HG03575 (cell line): ENCODE results near the gene FTMT.
"Not testable (repeated sequence)": the region's sequence is repeated elsewhere in the genome, so short reads cannot be mapped to it uniquely, and the experiment has no call there.

Source experiments
- ATAC-seq: cut with Tn5 transposase; IDR thresholded peaks from one replicate; pipeline ENCODE4 v1.9.1; 2021; ENCODE audit not compliant: unreplicated experiment, insufficient number of reproducible peaks, low FRiP score; ENCODE audit errors: extremely low read depth

FTMT gene

DNA sequence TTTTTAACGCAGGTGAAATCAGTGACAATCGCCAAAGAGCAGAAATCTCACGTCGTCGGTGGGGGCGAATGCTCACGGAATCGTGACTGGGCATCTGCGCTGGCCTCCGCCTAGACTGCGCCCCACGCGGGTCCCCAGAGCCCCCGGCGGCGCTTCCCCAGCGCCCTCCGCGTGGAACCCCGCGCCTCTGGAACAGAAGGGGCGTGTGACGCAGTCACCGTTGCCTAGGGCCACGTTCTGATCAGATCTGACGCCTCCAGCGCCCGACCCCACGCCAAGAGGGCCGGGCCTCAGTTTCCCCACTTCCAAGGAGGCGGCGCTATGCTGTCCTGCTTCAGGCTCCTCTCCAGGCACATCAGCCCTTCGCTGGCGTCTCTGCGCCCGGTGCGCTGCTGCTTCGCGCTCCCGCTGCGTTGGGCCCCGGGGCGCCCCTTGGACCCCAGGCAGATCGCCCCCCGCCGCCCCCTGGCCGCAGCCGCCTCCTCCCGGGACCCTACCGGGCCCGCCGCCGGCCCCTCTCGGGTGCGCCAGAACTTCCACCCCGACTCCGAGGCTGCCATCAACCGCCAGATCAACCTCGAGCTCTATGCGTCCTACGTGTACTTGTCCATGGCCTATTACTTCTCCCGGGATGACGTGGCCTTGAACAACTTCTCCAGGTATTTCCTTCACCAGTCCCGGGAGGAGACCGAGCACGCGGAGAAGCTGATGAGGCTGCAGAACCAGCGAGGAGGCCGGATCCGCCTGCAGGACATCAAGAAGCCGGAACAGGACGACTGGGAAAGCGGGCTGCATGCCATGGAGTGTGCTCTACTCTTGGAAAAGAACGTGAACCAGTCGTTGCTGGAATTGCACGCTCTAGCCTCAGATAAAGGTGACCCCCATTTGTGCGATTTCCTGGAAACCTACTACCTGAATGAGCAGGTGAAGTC lies at the start of gene FTMT:
FTMT (plus strand) TSS at position 240 of the 932 bp plus-strand sequence; CDS start at position 322, 82 bp downstream.
- ATAC-seq, result no peak

DNA sequence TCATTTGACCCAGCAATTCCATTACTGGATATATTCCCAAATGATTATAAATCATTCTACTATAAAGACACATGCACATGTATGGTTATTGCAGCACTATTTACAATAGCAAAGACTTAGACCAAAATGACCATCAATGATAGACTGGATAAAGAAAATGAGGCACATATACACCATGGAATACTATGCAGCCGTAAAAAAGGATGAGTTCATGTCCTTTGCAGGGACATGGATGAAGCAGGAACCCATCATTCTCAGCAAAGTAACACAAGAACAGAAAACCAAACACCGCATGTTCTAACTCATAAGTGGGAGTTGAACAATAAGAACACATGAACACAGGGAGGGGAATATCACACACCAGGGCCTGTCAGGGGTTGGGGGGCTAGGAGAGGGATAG lies 46.4 kb upstream of the FTMT start:
- not testable (repeated sequence) for ATAC-seq

DNA sequence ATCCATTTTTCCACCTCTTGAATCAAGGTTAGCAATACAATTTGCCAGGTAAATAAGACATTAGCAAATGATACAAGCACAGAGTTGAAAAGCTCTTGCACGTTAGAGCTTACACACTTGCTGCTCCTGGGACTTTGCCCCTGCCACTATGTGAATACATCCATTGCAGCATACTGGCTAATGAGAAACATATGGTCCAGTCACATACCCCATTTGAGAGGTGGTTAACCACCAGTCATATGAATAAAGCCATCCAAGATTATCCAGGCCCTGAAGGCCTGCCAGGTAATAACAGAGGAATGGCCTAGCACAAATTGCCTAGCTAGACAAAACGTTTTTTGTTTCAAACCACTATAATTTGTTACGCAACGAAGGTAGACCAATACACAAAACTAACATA lies 45.8 kb upstream of the FTMT start:
- no peak for ATAC-seq

DNA sequence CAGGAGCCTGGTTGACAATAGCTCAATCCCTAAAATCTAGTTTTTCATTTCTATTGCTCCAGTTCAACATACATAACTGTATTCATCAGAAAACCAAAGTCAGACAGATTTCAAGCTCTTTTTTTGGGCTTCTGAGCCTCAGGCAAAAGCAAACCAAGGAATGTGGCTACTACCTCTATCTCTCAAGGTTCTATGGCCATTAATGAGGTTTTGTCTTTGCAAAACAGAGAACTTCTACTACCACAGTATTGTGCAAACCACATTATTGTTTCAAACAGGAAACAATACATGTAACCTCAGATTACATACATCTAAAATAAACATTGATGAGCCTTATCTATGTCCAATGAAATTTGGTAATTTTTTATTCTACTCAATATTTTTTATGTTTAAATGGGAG lies 35.5 kb upstream of the FTMT start:
- no peak for ATAC-seq

DNA sequence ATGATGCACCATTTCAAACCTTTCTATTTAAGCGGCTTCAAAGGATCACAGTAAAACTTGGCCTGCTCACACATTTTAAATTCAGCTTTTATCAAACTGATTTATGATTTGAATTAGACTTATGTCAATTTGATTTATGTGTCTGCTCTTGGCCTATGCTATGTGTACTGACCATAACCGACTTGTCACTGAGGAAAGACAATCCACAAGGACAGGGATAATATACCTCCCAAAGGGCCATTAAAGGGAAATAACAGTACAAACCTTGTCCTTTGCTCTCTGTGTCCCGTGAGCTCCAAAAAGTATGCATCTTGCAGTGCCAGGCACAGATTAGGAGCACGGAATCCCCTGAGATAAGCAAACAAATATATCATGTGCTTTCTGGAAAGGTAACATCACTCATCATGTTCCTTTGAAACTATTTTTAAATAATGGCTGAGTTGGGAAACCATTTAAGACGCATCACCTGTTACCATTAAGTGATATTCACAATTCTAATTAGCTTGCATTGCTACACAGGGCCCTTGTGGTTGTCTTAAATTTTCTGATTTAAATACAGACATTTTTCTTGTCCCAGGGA lies 31.9 kb upstream of the FTMT start:
- no peak for ATAC-seq

DNA sequence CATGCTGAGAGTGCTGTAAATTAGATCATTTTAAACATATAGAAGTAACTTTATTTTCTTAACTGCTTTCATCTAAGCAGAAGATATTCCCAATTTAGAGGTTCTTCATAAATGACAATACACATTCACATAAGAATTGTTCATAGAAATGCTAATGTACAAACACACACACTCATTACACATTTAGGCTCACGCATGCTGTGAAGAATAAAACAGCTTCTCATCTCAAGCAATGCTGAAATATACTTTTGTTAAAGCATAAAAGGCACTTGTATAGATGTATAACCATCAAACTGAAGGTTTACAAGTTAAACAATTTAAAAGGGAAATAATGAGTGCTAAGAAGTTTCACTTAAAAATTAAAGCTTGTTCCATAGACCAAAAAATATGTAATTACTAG lies 18.1 kb upstream of the FTMT start:
- no peak for ATAC-seq

DNA sequence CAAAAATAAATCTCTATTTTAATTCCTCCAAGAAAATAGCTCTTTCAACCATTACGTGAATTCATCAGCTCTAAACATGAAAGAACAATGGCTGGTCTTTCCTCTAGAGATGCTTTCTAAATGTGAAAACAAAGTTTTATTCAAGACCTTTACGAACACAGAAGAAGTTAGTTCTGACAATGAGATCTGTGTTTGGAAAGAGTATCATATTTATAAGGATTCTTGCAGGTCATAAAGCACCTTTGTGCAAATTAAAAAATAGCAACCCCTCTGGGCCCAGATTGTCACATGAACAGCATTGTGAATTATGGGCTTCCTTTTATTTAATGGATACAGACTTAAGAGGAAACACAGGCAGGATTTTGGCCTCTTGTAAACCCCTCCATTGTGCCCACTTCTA lies 17.7 kb upstream of the FTMT start:
- no peak for ATAC-seq

DNA sequence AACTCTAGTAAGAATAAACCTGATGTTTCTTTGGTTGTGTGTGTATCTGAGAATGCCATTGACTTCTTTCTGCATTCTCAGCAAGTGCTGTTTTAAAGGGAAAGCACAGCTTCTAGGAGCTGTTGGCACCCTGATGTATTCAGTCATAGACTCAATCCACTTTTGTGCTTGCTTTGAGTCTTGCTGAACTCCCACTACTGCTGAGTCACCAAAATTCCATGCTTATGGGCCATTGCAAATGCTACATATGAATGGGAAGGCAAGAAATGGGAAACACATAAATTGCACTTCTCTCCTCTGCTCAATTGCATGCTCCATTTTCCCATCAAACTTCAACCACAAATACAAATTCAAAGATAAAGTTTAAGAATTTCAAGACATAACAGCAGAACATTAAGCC lies 9.8 kb upstream of the FTMT start:
- no peak for ATAC-seq

DNA sequence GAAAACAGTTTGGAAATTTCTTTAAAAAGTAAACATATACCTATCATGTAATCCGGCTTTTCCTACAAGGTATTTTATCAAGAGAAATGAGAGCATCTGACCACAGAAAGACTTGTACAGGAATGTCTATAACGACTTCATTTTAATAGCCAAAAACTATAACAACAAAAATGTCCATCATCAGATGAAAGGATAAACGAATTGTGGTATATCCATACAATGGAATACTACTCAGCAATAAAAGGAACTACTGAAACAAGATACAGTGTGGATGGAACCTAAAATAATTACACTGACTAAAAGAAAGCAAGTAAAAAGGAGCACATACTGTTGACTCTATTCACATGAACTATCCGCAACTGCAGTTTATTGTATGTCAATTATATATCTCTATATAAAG lies 1.4 kb upstream of the FTMT start:
- ATAC-seq, result no peak

DNA sequence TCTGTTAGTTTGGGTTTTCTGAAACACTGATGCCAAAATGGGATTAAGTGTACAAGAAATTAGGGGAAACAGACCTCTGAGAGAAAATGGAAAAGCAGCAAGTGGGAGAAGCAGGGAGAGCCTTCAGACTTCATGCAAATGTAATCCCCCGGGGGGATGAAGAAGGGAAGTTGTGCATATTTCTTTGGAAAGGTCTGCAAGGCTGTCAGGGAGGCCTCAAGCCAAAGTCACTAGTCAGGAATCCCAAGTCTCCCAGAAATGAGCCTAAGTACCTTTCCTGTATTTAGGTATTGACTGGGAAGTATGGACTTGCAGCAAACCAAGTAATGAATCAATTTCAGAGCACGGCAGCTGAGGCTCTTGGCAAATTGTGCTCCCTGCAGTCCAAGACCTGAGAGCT lies 2.2 kb downstream of the FTMT start:
- no peak for ATAC-seq

DNA sequence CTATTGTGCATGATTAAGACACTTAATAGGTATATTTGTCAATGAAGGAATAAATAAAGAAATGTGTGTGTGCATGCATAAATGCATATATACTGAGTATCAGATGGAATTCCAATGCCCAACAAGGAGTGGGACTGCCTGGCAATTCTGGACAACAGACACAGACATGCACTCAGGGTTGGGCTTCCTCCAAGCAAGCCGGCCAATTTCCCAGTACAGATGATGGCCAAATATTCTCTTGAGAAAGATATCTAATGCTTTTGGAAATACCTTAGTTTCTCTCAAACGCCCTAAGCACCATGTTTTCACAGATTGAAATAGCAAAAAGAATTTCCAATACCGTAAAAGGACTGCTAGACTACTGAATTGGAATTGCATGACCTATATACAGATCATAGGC lies 11.1 kb downstream of the FTMT start:
- ATAC-seq, result no peak

DNA sequence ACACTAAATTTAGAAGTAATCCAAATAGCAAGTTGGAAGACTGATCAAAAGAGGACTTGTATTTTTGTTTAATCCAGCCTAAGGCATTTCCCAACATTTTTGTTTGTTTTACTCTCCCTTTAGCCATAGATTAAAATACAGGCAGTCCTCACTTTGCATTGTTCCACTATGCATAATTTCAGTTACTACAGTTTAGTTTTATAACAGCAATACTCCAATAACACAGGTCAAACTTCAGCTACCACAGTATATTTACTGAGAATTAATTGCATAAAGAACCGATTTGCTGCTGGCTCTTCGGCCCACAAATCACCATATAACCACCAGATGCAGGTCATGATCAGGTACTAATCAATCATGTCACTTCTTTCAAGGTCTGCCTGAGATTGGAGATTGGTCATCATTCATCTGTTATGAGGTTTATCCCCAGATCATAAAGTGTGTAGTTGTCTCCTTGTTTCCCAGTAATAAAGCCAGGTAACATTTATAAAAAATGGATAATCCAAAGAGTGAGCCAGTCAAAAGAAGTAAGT lies 12.1 kb downstream of the FTMT start:
- ATAC-seq, result no peak

DNA sequence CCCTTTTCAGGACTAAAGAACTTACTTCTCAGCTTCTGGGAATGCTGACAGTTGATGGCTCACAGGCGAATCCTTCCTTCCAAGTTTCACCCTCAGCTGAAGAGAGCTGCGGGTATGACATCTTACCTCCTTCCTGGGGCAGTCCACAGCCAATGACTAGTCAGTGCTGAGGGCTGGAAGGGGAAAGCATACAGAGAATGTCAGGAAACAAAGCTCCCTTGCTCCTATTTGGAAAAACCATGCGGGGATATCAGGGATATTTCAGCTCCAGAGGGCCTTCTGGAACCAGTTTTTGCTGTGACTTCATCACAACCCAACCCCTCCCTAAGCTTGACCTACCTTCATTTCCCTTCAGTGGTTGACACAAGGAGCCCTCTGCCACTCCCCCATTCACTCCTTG lies 15.7 kb downstream of the FTMT start:
- no peak for ATAC-seq

DNA sequence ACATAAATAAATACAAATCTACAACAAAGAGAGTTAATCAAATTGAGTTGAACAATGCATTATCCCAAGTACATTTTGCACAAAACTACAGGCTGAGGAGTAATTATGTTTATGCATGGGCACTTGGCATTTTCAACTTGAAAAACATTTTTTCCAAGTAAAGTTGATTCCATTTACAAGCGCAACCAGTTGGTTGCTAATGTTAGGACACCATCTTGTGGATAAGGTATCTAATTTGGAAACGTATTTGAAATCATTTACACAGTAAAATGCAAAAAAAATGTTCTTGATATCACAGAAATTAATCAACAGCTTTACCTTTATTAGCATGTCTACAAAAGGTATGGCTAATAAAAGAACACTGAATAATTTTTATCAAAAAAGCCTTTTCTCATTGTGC lies 18.8 kb downstream of the FTMT start:
- ATAC-seq, result no peak

DNA sequence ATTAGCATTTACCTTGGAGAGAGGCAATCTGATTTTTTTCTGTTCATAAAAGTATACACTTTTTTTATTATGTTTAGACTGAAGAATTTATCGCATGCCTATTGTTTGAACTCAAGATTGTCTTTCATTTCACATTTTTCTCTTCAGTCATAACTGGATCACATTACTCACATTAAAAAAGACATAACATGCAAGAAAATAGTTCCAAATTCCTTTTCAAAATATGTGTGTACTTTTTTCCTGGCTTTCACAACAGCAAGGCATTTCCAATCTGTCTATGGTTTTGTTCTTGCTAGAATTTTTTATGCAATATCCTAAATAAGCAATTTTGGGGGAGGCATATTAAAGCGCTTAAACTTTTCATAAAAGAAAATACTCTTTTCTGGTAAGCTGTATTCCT lies 21.2 kb downstream of the FTMT start:
- no peak for ATAC-seq

DNA sequence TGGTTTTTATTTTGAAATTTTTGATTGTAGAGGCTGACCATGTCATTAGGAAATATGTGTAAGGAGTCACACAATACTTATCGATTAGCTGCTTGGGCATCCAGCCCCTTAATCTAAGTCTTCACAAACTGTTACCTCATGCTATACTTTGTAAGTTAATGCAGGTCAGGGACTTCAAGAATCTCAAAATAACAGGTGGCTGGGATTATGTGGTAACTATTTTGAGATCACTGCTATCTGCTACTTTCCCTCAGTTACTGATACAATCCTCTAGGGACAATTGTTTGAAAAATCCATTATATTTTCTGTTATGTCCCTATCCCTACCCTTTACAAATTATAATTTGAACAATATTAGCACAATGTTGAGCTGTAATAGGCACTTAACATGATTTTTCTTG lies 21.7 kb downstream of the FTMT start:
- no peak for ATAC-seq

DNA sequence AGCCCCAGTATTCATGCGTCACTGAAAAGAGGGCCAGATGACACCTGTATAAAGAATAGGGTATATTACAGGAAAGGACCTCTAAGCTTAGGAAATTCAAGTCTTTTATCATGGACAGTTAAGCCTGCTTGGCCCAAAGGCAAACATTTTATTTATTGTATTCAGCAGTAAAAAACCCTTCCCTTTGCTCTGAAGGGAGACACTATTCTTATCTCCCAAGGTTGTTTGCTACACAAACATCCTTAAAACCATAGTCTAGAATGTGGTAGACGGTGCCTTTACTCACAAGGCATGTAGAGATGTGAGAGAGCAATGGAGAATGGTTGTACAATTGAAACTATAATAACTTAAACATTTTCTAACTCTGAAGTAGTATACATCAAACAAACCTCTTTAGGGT lies 33.9 kb downstream of the FTMT start:
- ATAC-seq, result no peak

DNA sequence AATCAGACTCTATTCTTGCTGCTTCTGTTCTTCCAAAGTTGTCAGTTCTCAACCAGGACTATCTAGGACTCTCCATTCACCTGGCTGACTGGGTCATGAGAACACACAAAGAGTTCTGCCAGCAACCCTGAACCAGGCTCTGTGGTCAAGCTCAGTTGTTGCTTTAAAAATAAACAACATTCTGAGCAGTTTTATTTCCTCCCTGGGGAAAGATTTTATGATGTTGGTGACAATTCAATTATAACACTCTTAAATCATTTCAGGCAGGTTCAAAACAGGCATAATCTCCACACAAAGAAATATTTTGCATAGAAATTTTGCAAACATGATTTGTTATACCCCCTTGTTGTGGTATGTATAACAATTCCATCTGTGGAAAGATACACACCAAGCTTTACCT lies 36.0 kb downstream of the FTMT start:
- no peak for ATAC-seq

DNA sequence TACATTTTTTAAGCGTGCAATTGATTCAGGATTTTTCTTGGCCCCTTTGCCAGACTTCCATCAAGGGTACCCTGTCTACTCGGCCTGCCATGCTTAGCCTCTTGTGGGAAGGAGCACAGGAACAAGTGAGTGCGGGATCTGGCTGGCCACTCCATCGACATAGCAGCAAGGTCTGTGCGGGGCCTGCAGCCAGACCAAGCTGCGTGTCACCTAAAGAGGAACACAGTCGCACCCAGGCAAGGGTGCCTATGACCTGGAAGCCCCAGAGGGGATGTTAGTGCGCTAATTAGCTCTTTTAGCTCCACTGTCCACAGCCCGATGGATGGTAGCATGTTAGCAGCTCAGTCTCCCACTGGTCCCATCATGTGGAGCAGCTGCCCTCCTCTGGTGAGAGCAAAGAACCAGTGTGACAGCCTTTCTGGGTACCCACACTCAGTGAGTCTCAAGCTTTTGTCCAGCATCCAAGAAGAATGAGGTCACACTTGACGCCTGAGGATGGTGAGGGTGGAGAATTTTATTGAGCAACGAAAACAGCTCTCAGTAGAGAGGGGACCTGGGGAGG lies 38.7 kb downstream of the FTMT start:
- no peak for ATAC-seq

DNA sequence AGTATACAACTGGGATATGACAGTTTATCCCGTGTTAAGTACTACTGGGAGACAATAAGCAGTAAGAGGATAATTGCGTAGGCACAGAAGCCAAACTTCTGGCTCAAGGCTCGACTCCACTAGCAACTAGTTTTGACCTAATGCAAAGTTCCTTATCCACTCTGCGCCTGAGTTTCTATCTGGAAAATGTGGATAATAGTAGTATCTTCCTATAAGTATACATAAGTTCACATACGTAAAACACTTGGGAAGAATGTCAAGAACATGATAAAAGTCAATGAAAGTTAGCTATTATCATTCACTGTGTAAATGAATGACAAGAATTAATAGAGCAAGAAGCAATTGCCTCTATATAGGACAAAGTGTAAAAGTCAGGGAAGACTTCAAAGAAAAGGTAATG lies 45.7 kb downstream of the FTMT start:
- no peak for ATAC-seq
